HFFc6 (cell line): ENCODE results near the gene PCDHGA2. TPM values are rescaled to one million over a fixed set of nuclear protein-coding genes. Genes with fewer than 3 reads are reported as not detected.

Experiments used
- DNase-seq: peaks from one replicate; pipeline ENCODE4 v3.0.0-alpha.2; 2018
- H3K27ac Mint-ChIP-seq: 2 replicates; pipeline ENCODE4 v1.8.0; 2020; ENCODE audit warnings: mild to moderate bottlenecking, mixed read lengths
- H3K27me3 Mint-ChIP-seq: 2 replicates; pipeline ENCODE4 v1.8.0; 2021; ENCODE audit warnings: mild to moderate bottlenecking, moderate library complexity, mixed read lengths; ENCODE audit not compliant: insufficient read depth
- H3K36me3 Mint-ChIP-seq: 2 replicates; pipeline ENCODE4 v1.8.0; 2021; ENCODE audit warnings: low read depth, mixed read lengths
- H3K4me1 Mint-ChIP-seq: 2 replicates; pipeline ENCODE4 v1.8.0; 2020; ENCODE audit warnings: low read depth, mixed read lengths
- H3K4me3 Mint-ChIP-seq: 2 replicates; pipeline ENCODE4 v1.8.0; 2020; ENCODE audit warnings: mild to moderate bottlenecking, moderate library complexity, mixed read lengths
- H3K9me3 Mint-ChIP-seq: 2 replicates; pipeline ENCODE4 v1.8.0; 2020; ENCODE audit warnings: mild to moderate bottlenecking, mixed read lengths
- CTCF ChIP-seq: fragments of 200-600 bp; sonication (generic); IDR thresholded peaks from 2 replicates; pipeline ENCODE4 v1.5.0; 2021; ENCODE audit warnings: antibody characterized with exemption, mild to moderate bottlenecking
- total RNA-seq, 6 experiments: library from RNA; stranded (reverse); fragmentation: NEBNext Ultra II Directional; extraction: Animal tissue kit (Norgen Biotek cat#: 25700); gene quantifications; 2 replicates in 1 of 6; 3 replicates in 5 of 6; pipeline ENCODE4 v1.2.3, GENCODE V29; 2021

PCDHGA2 gene
- total RNA-seq, 6 experiments from 2014 or later: 1.3 to 3.7 (median 1.5) TPM

- Mint-ChIP-seq H3K4me3 (peak overlapping the region; percentile 51; the same call in 1 of the 2 replicates), H3K4me1 (peaks cover 21% of the 10 kb centered on the region), H3K36me3 (peaks cover 59% of the 10 kb centered on the region), H3K9me3 (peaks cover 73% of the 10 kb centered on the region), H3K27ac (no peak overlapping the region), H3K27me3 (no peaks in the 10 kb centered on the region; the same call in 1 of the 2 replicates)
- no peak for TF ChIP-seq CTCF
- no peak for DNase-seq
Measured at GRCh38 chr5:141389153-141390042, 50.8 kb downstream of the PCDHGA2 start.

DNA sequence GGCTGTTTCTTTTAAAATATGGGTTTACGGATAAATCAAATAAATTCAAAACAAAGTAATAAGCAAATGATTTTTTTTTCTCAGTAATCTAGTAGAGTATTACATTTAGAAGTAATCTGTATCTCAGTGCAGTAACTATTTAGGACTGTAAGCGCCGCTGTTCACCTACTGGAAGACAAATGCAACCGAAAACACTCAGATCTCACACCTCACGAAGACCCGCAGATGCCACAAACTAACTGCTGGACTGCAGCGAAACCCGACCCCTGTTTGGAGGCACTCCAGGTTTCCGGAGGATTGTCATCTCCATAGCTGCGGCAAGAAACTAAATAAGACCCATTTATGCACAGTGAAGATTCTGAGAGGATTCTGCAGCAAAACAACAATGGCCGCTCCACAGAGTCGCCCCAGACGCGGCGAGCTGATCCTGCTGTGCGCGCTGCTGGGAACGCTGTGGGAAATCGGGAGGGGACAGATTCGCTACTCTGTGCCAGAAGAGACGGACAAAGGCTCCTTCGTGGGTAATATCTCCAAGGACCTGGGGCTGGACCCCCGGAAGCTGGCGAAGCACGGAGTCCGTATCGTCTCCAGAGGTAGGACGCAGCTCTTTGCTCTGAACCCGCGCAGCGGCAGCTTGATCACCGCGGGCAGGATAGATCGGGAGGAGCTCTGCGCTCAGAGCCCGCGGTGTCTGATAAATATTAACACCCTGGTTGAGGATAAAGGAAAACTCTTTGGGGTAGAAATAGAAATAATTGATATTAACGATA, 54.1 kb downstream of the PCDHGA2 start, which contains the start of gene PCDHGA8:
PCDHGA8 (plus strand) TSS at position 205 of the 770 bp plus-strand sequence; CDS start at position 386, 181 bp downstream.
- peak; percentile 57 for TF ChIP-seq CTCF
- DNase-seq: no peak
- H3K4me1 Mint-ChIP-seq: peaks cover 14% of the 10 kb centered on the region
- no peak within 1 kb of the TSS for H3K4me3 Mint-ChIP-seq
- H3K9me3 Mint-ChIP-seq: peaks cover 67% of the 10 kb centered on the region
- H3K27ac Mint-ChIP-seq: no peak within 1 kb of the TSS
- peaks cover 48% of the 10 kb centered on the region for H3K36me3 Mint-ChIP-seq
- no peaks in the 10 kb centered on the region; the same call in 1 of the 2 replicates for H3K27me3 Mint-ChIP-seq

Other genes with a start within 250 kb of the PCDHGA2 start
- gene PCDHB2, start 244.1 kb upstream of the PCDHGA2 start, total RNA-seq: 1 to 10 TPM; 4.1 to 8.6 (median 5.3) TPM
- under 1 TPM; 0.20 to 0.36 (median 0.30) TPM for gene PCDHB3, start 238.3 kb upstream of the PCDHGA2 start, total RNA-seq
- under 1 TPM; 0.24 to 0.80 (median 0.51) TPM for gene PCDHB4, start 216.9 kb upstream of the PCDHGA2 start, total RNA-seq
- gene PCDHB5, start 203.6 kb upstream of the PCDHGA2 start, total RNA-seq: under 1 TPM; 0.08 to 0.43 (median 0.23) TPM
- gene PCDHB6, start 188.7 kb upstream of the PCDHGA2 start, total RNA-seq: under 1 TPM; 0.14 to 0.94 (median 0.70) TPM
- gene PCDHB7, start 166.1 kb upstream of the PCDHGA2 start, total RNA-seq: under 1 TPM; 0.38 to 0.97 (median 0.46) TPM
- 1 to 10 TPM in 4 of 6 experiments, under 1 TPM in 2; 0.88 to 2.9 (median 2.1) TPM for gene PCDHB8, start 161.0 kb upstream of the PCDHGA2 start, total RNA-seq
- 1 to 10 TPM; 1.7 to 4.0 (median 3.5) TPM for gene PCDHB16, start 156.4 kb upstream of the PCDHGA2 start, total RNA-seq
- 1 to 10 TPM; 1.0 to 2.5 (median 1.6) TPM for gene PCDHB9, start 151.6 kb upstream of the PCDHGA2 start, total RNA-seq
- 1 to 10 TPM in 4 of 6 experiments, under 1 TPM in 2; 0.78 to 1.3 (median 1.1) TPM for gene PCDHB10, start 146.4 kb upstream of the PCDHGA2 start, total RNA-seq
- gene PCDHB11, start 139.1 kb upstream of the PCDHGA2 start, total RNA-seq: under 1 TPM; 0.33 to 0.54 (median 0.47) TPM
- gene PCDHB12, start 130.0 kb upstream of the PCDHGA2 start, total RNA-seq: under 1 TPM; 0.51 to 0.83 (median 0.63) TPM
- 1 to 10 TPM; 3.0 to 4.5 (median 3.8) TPM for gene PCDHB13, start 124.8 kb upstream of the PCDHGA2 start, total RNA-seq
- gene PCDHB14, start 115.4 kb upstream of the PCDHGA2 start, total RNA-seq: 1 to 10 TPM; 1.8 to 3.5 (median 2.7) TPM
- gene PCDHB15, start 93.4 kb upstream of the PCDHGA2 start, total RNA-seq: 1 to 10 TPM in 3 of 6 experiments, under 1 TPM in 3; 0.45 to 1.4 (median 0.99) TPM
- under 1 TPM in 1 of 6 experiments, not detected in 5; 0.17 TPM for gene SLC25A2, start 34.7 kb upstream of the PCDHGA2 start, total RNA-seq
- 10 to 100 TPM; 72.7 to 98.9 (median 74.8) TPM for gene TAF7, start 18.0 kb upstream of the PCDHGA2 start, total RNA-seq
- 1 to 10 TPM in 4 of 6 experiments, under 1 TPM in 2; 0.91 to 1.6 (median 1.2) TPM for gene PCDHGA1, start 8.2 kb upstream of the PCDHGA2 start, total RNA-seq
- gene PCDHGA3, start 5.1 kb downstream of the PCDHGA2 start, total RNA-seq: 10 to 100 TPM in 1 of 6 experiments, 1 to 10 TPM in 5; 1.9 to 10.2 (median 2.7) TPM
- 1 to 10 TPM; 2.6 to 4.5 (median 3.4) TPM for gene PCDHGB1, start 11.3 kb downstream of the PCDHGA2 start, total RNA-seq
- 1 to 10 TPM; 3.6 to 6.3 (median 5.2) TPM for gene PCDHGA4, start 16.3 kb downstream of the PCDHGA2 start, total RNA-seq
- 10 to 100 TPM in 1 of 6 experiments, 1 to 10 TPM in 5; 4.4 to 10.3 (median 5.5) TPM for gene PCDHGB2, start 21.2 kb downstream of the PCDHGA2 start, total RNA-seq
- 1 to 10 TPM in 3 of 6 experiments, under 1 TPM in 3; 0.74 to 1.8 (median 1.0) TPM for gene PCDHGA5, start 25.4 kb downstream of the PCDHGA2 start, total RNA-seq
- gene PCDHGB3, start 31.5 kb downstream of the PCDHGA2 start, total RNA-seq: 1 to 10 TPM; 3.9 to 4.5 (median 4.3) TPM
- 1 to 10 TPM; 1.8 to 2.8 (median 2.8) TPM for gene PCDHGA6, start 35.1 kb downstream of the PCDHGA2 start, total RNA-seq
- 10 to 100 TPM in 4 of 6 experiments, 1 to 10 TPM in 2; 2.4 to 12.5 (median 11.6) TPM for gene PCDHGA7, start 44.0 kb downstream of the PCDHGA2 start, total RNA-seq
- gene PCDHGB4, start 48.9 kb downstream of the PCDHGA2 start, total RNA-seq: 10 to 100 TPM in 4 of 6 experiments, 1 to 10 TPM in 2; 2.4 to 19.6 (median 16.6) TPM
- gene PCDHGA8, start 53.9 kb downstream of the PCDHGA2 start, total RNA-seq: 1 to 10 TPM in 1 of 6 experiments, under 1 TPM in 5; 0.52 to 1.0 (median 0.90) TPM
- 10 to 100 TPM in 2 of 6 experiments, 1 to 10 TPM in 4; 8.8 to 14.6 (median 9.6) TPM for gene PCDHGB5, start 59.2 kb downstream of the PCDHGA2 start, total RNA-seq
- gene PCDHGA9, start 64.0 kb downstream of the PCDHGA2 start, total RNA-seq: 1 to 10 TPM in 2 of 6 experiments, under 1 TPM in 4; 0.69 to 1.6 (median 0.88) TPM
- gene PCDHGB6, start 69.3 kb downstream of the PCDHGA2 start, total RNA-seq: 1 to 10 TPM in 4 of 6 experiments, under 1 TPM in 2; 0.79 to 1.4 (median 1.1) TPM
- gene PCDHGA10, start 74.2 kb downstream of the PCDHGA2 start, total RNA-seq: 1 to 10 TPM in 1 of 6 experiments, under 1 TPM in 5; 0.61 to 1.3 (median 0.78) TPM
- gene PCDHGB7, start 78.9 kb downstream of the PCDHGA2 start, total RNA-seq: 10 to 100 TPM in 2 of 6 experiments, 1 to 10 TPM in 4; 5.8 to 21.7 (median 6.8) TPM
- gene PCDHGA11, start 82.3 kb downstream of the PCDHGA2 start, total RNA-seq: 10 to 100 TPM in 3 of 6 experiments, 1 to 10 TPM in 3; 2.3 to 11.4 (median 9.8) TPM
- gene PCDHGA12, start 91.7 kb downstream of the PCDHGA2 start, total RNA-seq: 10 to 100 TPM in 4 of 6 experiments, 1 to 10 TPM in 2; 8.8 to 21.0 (median 18.9) TPM
- gene PCDHGC3, start 137.2 kb downstream of the PCDHGA2 start, total RNA-seq: 100 to 1,000 TPM; 126 to 150 (median 132) TPM
- gene PCDHGC4, start 146.3 kb downstream of the PCDHGA2 start, total RNA-seq: 1 to 10 TPM in 1 of 6 experiments, under 1 TPM in 5; 0.34 to 1.4 (median 0.62) TPM
- gene PCDHGC5, start 150.3 kb downstream of the PCDHGA2 start, total RNA-seq: 1 to 10 TPM; 2.3 to 5.7 (median 2.7) TPM